Stimulated activated naive B cell treated with anti-CD40 and anti-IgM and Interleukin-4, amounts not matched to agents 10 μg/mL and 1 μg/mL and 100 μg/mL, for 72 hours (primary cell): ENCODE data around the gene TNIK.

Experiments used
- ATAC-seq, 2 donors: fragments of 150-1000 bp; cut with Tn5 transposase; replicated peaks; 2 replicates each; pipeline ENCODE4 v1.10.0; 2021; ENCODE audit warnings: moderate library complexity in 1 of 2
- DNase-seq: peaks from one replicate; pipeline ENCODE4 v3.0.0; 2021
- H3K27ac Mint-ChIP-seq: one replicate; pipeline ENCODE4 v1.8.0; 2022; ENCODE audit warnings: mild to moderate bottlenecking, mixed read lengths
- H3K27me3 Mint-ChIP-seq, 2 donors: one replicate each; pipeline ENCODE4 v1.8.0; 2022; ENCODE audit warnings: mixed read lengths in 2 of 2
- H3K36me3 Mint-ChIP-seq, 2 donors: one replicate each; pipeline ENCODE4 v1.8.0; 2022; ENCODE audit warnings: mixed read lengths in 2 of 2, mild to moderate bottlenecking in 1 of 2
- H3K4me1 Mint-ChIP-seq, 2 donors: one replicate each; pipeline ENCODE4 v1.8.0; 2022; ENCODE audit warnings: mixed read lengths in 2 of 2, mild to moderate bottlenecking in 1 of 2
- H3K4me3 Mint-ChIP-seq, 2 donors: one replicate each; pipeline ENCODE4 v1.8.0; 2022; ENCODE audit warnings: mild to moderate bottlenecking in 2 of 2, mixed read lengths in 2 of 2, moderate library complexity in 1 of 2
- H3K9me3 Mint-ChIP-seq, 2 donors: one replicate each; pipeline ENCODE4 v1.8.0; 2022; ENCODE audit warnings: mixed read lengths in 2 of 2, mild to moderate bottlenecking in 1 of 2

The TNIK gene

GRCh38 chr3:171149526-171150116 is 310.6 kb downstream of the TNIK start:
- H3K36me3 Mint-ChIP-seq, result no peaks in the 10 kb centered on the region
- H3K27me3 Mint-ChIP-seq, result no peaks in the 10 kb centered on the region
- H3K9me3 Mint-ChIP-seq, result no peaks in the 10 kb centered on the region
- DNase-seq (no peak), ATAC-seq (no peak)
- H3K4me3 Mint-ChIP-seq, result no peak overlapping the region
- H3K27ac Mint-ChIP-seq, result no peak overlapping the region
- no peaks in the 10 kb centered on the region for H3K4me1 Mint-ChIP-seq

DNA sequence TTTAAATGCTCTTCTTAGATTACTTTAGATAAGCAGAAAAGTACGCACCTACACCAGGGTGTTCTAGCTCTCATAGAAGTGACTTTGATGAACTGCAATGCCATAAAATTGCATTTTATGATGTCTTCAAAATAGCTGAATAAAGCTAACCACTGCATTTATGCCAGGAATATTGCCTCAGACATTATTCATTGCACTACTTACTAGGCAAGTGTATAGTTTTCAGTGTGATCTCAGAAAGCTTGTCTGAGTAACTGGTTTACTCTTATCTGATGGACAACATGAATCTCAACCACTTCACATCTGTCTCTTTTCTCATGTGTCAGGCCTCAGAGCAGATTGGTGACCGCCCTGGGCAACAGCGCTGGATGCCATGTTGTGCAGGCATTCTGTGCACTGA is 314.4 kb downstream of the TNIK start:
- Mint-ChIP-seq H3K4me1 (no peaks in the 10 kb centered on the region), H3K27ac (no peak overlapping the region), H3K27me3 (no peaks in the 10 kb centered on the region), H3K36me3 (no peaks in the 10 kb centered on the region), H3K9me3 (no peaks in the 10 kb centered on the region), H3K4me3 (no peak overlapping the region)
- ATAC-seq (no peak), DNase-seq (no peak)

DNA sequence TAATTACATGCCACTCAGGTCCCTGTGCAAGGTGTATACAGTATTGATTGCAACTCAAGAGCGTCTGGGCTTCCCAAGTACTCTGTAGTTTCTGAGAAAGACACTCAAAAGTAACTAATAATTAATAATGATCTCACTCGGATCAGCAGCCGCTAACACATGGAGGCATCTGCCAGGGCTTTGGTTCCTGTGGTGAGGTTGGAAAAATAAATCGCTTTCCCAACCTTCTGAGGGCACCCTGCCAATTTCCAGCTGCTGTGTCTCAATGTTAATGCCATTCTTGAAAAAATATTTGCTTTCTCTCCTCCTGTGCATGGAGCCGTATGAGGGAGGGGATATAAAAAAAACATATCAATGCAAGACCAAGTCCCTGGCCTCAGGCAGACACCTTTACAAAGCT is 317.2 kb downstream of the TNIK start:
- H3K27ac Mint-ChIP-seq, result no peak overlapping the region
- H3K36me3 Mint-ChIP-seq, result no peaks in the 10 kb centered on the region
- DNase-seq (no peak), ATAC-seq (no peak)
- H3K27me3 Mint-ChIP-seq, result no peaks in the 10 kb centered on the region
- H3K4me3 Mint-ChIP-seq, result no peak overlapping the region
- no peaks in the 10 kb centered on the region for H3K9me3 Mint-ChIP-seq
- no peaks in the 10 kb centered on the region for H3K4me1 Mint-ChIP-seq

GRCh38 chr3:171140246-171140645 is 320.0 kb downstream of the TNIK start:
- H3K27me3 Mint-ChIP-seq, result no peaks in the 10 kb centered on the region

GRCh38 chr3:171138027-171138426 is 322.2 kb downstream of the TNIK start:
- H3K27me3 Mint-ChIP-seq, result no peaks in the 10 kb centered on the region
- H3K36me3 Mint-ChIP-seq, result no peaks in the 10 kb centered on the region
- H3K4me1 Mint-ChIP-seq, result no peaks in the 10 kb centered on the region

More at GRCh38 chr3:171140246-171140645, 320.0 kb downstream of the TNIK start:
- H3K4me1 Mint-ChIP-seq, result no peaks in the 10 kb centered on the region
- H3K27ac Mint-ChIP-seq, result no peak overlapping the region
- no peak for DNase-seq
- H3K9me3 Mint-ChIP-seq, result no peaks in the 10 kb centered on the region
- no peak for ATAC-seq
- no peak overlapping the region for H3K4me3 Mint-ChIP-seq
- no peaks in the 10 kb centered on the region for H3K36me3 Mint-ChIP-seq

GRCh38 chr3:171135549-171135948 is 324.7 kb downstream of the TNIK start:
- Mint-ChIP-seq H3K27me3 (no peaks in the 10 kb centered on the region), H3K27ac (no peak overlapping the region), H3K9me3 (no peaks in the 10 kb centered on the region), H3K36me3 (no peaks in the 10 kb centered on the region), H3K4me1 (no peaks in the 10 kb centered on the region), H3K4me3 (no peak overlapping the region)
- ATAC-seq, result no peak
- DNase-seq, result no peak

More at GRCh38 chr3:171138027-171138426, 322.2 kb downstream of the TNIK start:
- Mint-ChIP-seq H3K4me3 (no peak overlapping the region), H3K9me3 (no peaks in the 10 kb centered on the region), H3K27ac (no peak overlapping the region)
- no peak for DNase-seq
- ATAC-seq, result no peak

GRCh38 chr3:171133796-171134569 is 326.2 kb downstream of the TNIK start:
- Mint-ChIP-seq H3K27me3 (no peaks in the 10 kb centered on the region), H3K27ac (no peak overlapping the region), H3K4me3 (no peak overlapping the region), H3K4me1 (no peaks in the 10 kb centered on the region), H3K36me3 (no peaks in the 10 kb centered on the region), H3K9me3 (no peaks in the 10 kb centered on the region)
- ATAC-seq (no peak), DNase-seq (no peak)

GRCh38 chr3:171133337-171133736 is 326.9 kb downstream of the TNIK start:
- no peaks in the 10 kb centered on the region for H3K36me3 Mint-ChIP-seq
- H3K27ac Mint-ChIP-seq, result no peak overlapping the region
- no peaks in the 10 kb centered on the region for H3K4me1 Mint-ChIP-seq
- no peaks in the 10 kb centered on the region for H3K9me3 Mint-ChIP-seq
- no peaks in the 10 kb centered on the region for H3K27me3 Mint-ChIP-seq
- ATAC-seq (no peak), DNase-seq (no peak)
- no peak overlapping the region for H3K4me3 Mint-ChIP-seq

- Mint-ChIP-seq H3K27me3 (no peaks in the 10 kb centered on the region), H3K36me3 (no peaks in the 10 kb centered on the region), H3K4me1 (no peaks in the 10 kb centered on the region), H3K27ac (no peak overlapping the region), H3K9me3 (no peaks in the 10 kb centered on the region), H3K4me3 (no peak overlapping the region)
- no peak for DNase-seq
- ATAC-seq, result no peak
These were observed 327.3 kb downstream of the TNIK start for GRCh38 chr3:171132873-171133272.

GRCh38 chr3:171129827-171130226 is 330.4 kb downstream of the TNIK start:
- no peaks in the 10 kb centered on the region for H3K9me3 Mint-ChIP-seq
- H3K27ac Mint-ChIP-seq, result no peak overlapping the region
- no peaks in the 10 kb centered on the region for H3K4me1 Mint-ChIP-seq
- no peaks in the 10 kb centered on the region for H3K27me3 Mint-ChIP-seq
- no peak for ATAC-seq
- DNase-seq, result no peak
- no peak overlapping the region for H3K4me3 Mint-ChIP-seq
- peaks cover 0 to 3% of the 10 kb centered on the region in 2 donors for H3K36me3 Mint-ChIP-seq

DNA sequence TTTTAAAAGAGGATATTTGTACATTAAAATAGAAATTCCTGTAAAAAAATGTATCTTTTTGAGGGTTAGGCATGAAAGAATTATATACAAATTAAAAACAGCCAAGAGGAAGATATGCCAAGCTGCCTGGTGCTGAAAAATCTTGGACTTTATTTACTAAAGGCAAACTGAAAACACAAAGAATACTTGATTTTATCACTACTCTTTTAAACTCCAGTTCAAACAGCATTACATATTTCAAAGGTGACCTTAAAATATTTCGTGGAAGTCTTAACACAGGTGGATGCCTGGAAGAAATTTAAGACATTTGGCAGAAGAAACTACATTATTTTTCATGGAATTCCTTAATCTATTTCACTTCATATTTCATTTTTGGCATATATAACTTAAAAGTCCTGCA is 332.6 kb downstream of the TNIK start:
- peaks cover 0 to 3% of the 10 kb centered on the region in 2 donors for H3K36me3 Mint-ChIP-seq
- H3K27ac Mint-ChIP-seq, result no peak overlapping the region
- H3K4me3 Mint-ChIP-seq, result no peak overlapping the region
- ATAC-seq, result no peak
- no peak for DNase-seq
- H3K27me3 Mint-ChIP-seq, result no peaks in the 10 kb centered on the region
- H3K9me3 Mint-ChIP-seq, result no peaks in the 10 kb centered on the region
- H3K4me1 Mint-ChIP-seq, result no peaks in the 10 kb centered on the region

- ATAC-seq (no peak), DNase-seq (no peak)
- Mint-ChIP-seq H3K9me3 (no peaks in the 10 kb centered on the region), H3K4me3 (no peak overlapping the region), H3K27ac (no peak overlapping the region), H3K4me1 (no peaks in the 10 kb centered on the region), H3K36me3 (peaks cover 0 to 3% of the 10 kb centered on the region in 2 donors), H3K27me3 (no peaks in the 10 kb centered on the region)
These were observed 333.6 kb downstream of the TNIK start for GRCh38 chr3:171126478-171127209.

- no peak for ATAC-seq
- Mint-ChIP-seq H3K4me1 (no peaks in the 10 kb centered on the region), H3K27ac (no peak overlapping the region)
These were observed 335.2 kb downstream of the TNIK start for GRCh38 chr3:171125010-171125409.

GRCh38 chr3:171123915-171124314 is 336.3 kb downstream of the TNIK start:
- H3K36me3 Mint-ChIP-seq, result peaks cover 0 to 8% of the 10 kb centered on the region in 2 donors

More at GRCh38 chr3:171125010-171125409, 335.2 kb downstream of the TNIK start:
- H3K4me3 Mint-ChIP-seq, result no peak overlapping the region
- no peaks in the 10 kb centered on the region for H3K27me3 Mint-ChIP-seq
- no peaks in the 10 kb centered on the region for H3K9me3 Mint-ChIP-seq
- peaks cover 0 to 3% of the 10 kb centered on the region in 2 donors for H3K36me3 Mint-ChIP-seq
- DNase-seq, result no peak

DNA sequence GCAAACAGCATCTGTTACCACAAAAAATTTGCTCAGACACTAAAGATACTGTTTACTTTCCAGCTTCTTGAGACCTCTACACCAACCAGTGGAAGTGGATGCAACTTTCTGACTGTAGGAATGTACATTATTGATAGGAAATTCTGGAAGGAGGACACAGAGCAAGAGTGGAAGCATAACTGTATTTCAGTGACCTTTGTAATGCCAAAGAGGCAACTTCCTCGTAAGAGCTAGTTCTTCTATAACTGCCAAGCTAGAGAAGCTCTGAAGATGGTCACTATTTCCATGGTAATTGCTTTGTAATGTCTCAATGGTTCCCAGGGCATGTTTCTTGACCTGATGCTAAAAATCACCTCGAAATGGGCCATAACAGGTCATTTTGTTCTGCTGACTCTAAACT is 337.3 kb downstream of the TNIK start:
- ATAC-seq (no peak), DNase-seq (no peak)
- Mint-ChIP-seq H3K4me1 (no peaks in the 10 kb centered on the region), H3K27me3 (no peaks in the 10 kb centered on the region), H3K36me3 (peaks cover 0 to 8% of the 10 kb centered on the region in 2 donors), H3K27ac (no peak overlapping the region), H3K9me3 (no peaks in the 10 kb centered on the region), H3K4me3 (no peak overlapping the region)

More at GRCh38 chr3:171123915-171124314, 336.3 kb downstream of the TNIK start:
- no peaks in the 10 kb centered on the region for H3K27me3 Mint-ChIP-seq
- H3K27ac Mint-ChIP-seq, result no peak overlapping the region
- DNase-seq (no peak), ATAC-seq (no peak)
- H3K9me3 Mint-ChIP-seq, result no peaks in the 10 kb centered on the region
- no peak overlapping the region for H3K4me3 Mint-ChIP-seq
- no peaks in the 10 kb centered on the region for H3K4me1 Mint-ChIP-seq
